Measurements from ENCODE around the gene C3orf33.

GRCh38 chr3:155804323-155804722 lies 1.8 kb downstream of the C3orf33 start:
- TF ChIP-seq CTCF (IDR thresholded peaks at IDR 0.05; ENCODE audit: insufficient read depth, low read length) (no peak), SPI1 (IDR thresholded peaks at IDR 0.05; ENCODE audit: borderline replicate concordance, low read depth) (no peak), GABPA (IDR thresholded peaks at IDR 0.05; ENCODE audit: low read depth) (no peak)

Measured in HL-60 (cell line).